GM12891 (cell line): ENCODE data around the gene BABAM2.

Source experiments
- POLR2A ChIP-seq: IDR thresholded peaks from 2 replicates; pipeline ENCODE4 v1.6.1; 2011; ENCODE audit warnings: low read depth, low read length, control low read depth
- POLR2AphosphoS5 ChIP-seq: IDR thresholded peaks from 2 replicates; pipeline ENCODE4 v1.6.1; 2011; ENCODE audit warnings: low read depth, low read length, control low read depth
- POU2F2 ChIP-seq: IDR thresholded peaks from 2 replicates; pipeline ENCODE4 v1.6.1; 2011; ENCODE audit warnings: low read depth, mild to moderate bottlenecking, control low read depth, low read length, moderate library complexity
- TAF1 ChIP-seq: IDR thresholded peaks from 2 replicates; pipeline ENCODE4 v1.6.1; 2011; ENCODE audit warnings: low read depth, low read length, control low read depth

- TF ChIP-seq POLR2A: no peak
- TF ChIP-seq TAF1: no peak
- no peak for TF ChIP-seq POLR2AphosphoS5
- no peak for TF ChIP-seq POU2F2
These were observed 145.8 kb downstream of the BABAM2 start for GRCh38 chr2:28036307-28036706.
